Measurements from ENCODE around the gene FKBP9.

The FKBP9 gene

GRCh38 chr7:32947420-32947983 is 9.7 kb upstream of the FKBP9 start:
- Histone ChIP-seq H3K4me3 (ENCODE audit: low read length) (no peak overlapping the region), H3K27ac (ENCODE audit: low read depth, low read length) (no peak overlapping the region), H3F3A (ENCODE audit: control insufficient read depth, insufficient read depth) (no peaks in the 10 kb centered on the region), H3K79me2 (ENCODE audit: control insufficient read depth, low read length) (no peaks in the 10 kb centered on the region), H4K20me1 (ENCODE audit: control insufficient read depth, insufficient read depth, low read depth, low read length) (no peaks in the 10 kb centered on the region), H3K4me2 (ENCODE audit: low read length) (no peak overlapping the region), H3K4me1 (ENCODE audit: control insufficient read depth, low read length) (peaks cover 7% of the 10 kb centered on the region), H3K36me3 (ENCODE audit: control insufficient read depth, low read length) (no peaks in the 10 kb centered on the region), H3K27me3 (ENCODE audit: control insufficient read depth, low read length) (peaks cover 13% of the 10 kb centered on the region), H3K9me2 (replicated peaks; ENCODE audit: control insufficient read depth, low read length) (no peaks in the 10 kb centered on the region), H3K9me3 (ENCODE audit: control insufficient read depth, insufficient read depth, low read length) (peaks cover 26% of the 10 kb centered on the region)
- TF ChIP-seq CTCF (IDR thresholded peaks at IDR 0.05; ENCODE audit: low read depth, low read length, poor library complexity, severe bottlenecking) (no peak), EZH2phosphoT487 (IDR thresholded peaks at IDR 0.05; ENCODE audit: borderline replicate concordance, low read length) (no peak)

GRCh38 chr7:32948202-32948601 is 9.0 kb upstream of the FKBP9 start:
- Histone ChIP-seq H3K4me2 (ENCODE audit: low read length) (no peak overlapping the region), H3K27ac (ENCODE audit: low read depth, low read length) (no peak overlapping the region), H3K27me3 (ENCODE audit: control insufficient read depth, low read length) (peaks cover 6% of the 10 kb centered on the region), H3K4me1 (ENCODE audit: control insufficient read depth, low read length) (peaks cover 1% of the 10 kb centered on the region; the same call in 1 of the 2 replicates), H3K79me2 (ENCODE audit: control insufficient read depth, low read length) (no peaks in the 10 kb centered on the region), H3K9me2 (replicated peaks; ENCODE audit: control insufficient read depth, low read length) (no peaks in the 10 kb centered on the region), H3K36me3 (ENCODE audit: control insufficient read depth, low read length) (no peaks in the 10 kb centered on the region), H4K20me1 (ENCODE audit: control insufficient read depth, insufficient read depth, low read depth, low read length) (no peaks in the 10 kb centered on the region), H3F3A (ENCODE audit: control insufficient read depth, insufficient read depth) (no peaks in the 10 kb centered on the region), H3K9me3 (ENCODE audit: control insufficient read depth, insufficient read depth, low read length) (peaks cover 26% of the 10 kb centered on the region), H3K4me3 (ENCODE audit: low read length) (no peak overlapping the region)
- no peak for TF ChIP-seq CTCF (IDR thresholded peaks at IDR 0.05; ENCODE audit: low read depth, low read length, poor library complexity, severe bottlenecking)
- no peak for TF ChIP-seq EZH2phosphoT487 (IDR thresholded peaks at IDR 0.05; ENCODE audit: borderline replicate concordance, low read length)

GRCh38 chr7:32952876-32953275 is 4.4 kb upstream of the FKBP9 start:
- Histone ChIP-seq H3K4me3 (ENCODE audit: low read length) (no peak overlapping the region), H3K36me3 (ENCODE audit: control insufficient read depth, low read length) (no peaks in the 10 kb centered on the region), H3K4me2 (ENCODE audit: low read length) (no peak overlapping the region), H3K79me2 (ENCODE audit: control insufficient read depth, low read length) (no peaks in the 10 kb centered on the region), H3F3A (ENCODE audit: control insufficient read depth, insufficient read depth) (no peaks in the 10 kb centered on the region), H3K9me3 (ENCODE audit: control insufficient read depth, insufficient read depth, low read length) (peaks cover 16% of the 10 kb centered on the region), H4K20me1 (ENCODE audit: control insufficient read depth, insufficient read depth, low read depth, low read length) (no peaks in the 10 kb centered on the region), H3K27me3 (ENCODE audit: control insufficient read depth, low read length) (no peaks in the 10 kb centered on the region; the same call in 1 of the 2 replicates), H3K27ac (ENCODE audit: low read depth, low read length) (no peak overlapping the region), H3K4me1 (ENCODE audit: control insufficient read depth, low read length) (no peaks in the 10 kb centered on the region), H3K9me2 (replicated peaks; ENCODE audit: control insufficient read depth, low read length) (no peaks in the 10 kb centered on the region)
- TF ChIP-seq CTCF (IDR thresholded peaks at IDR 0.05; ENCODE audit: low read depth, low read length, poor library complexity, severe bottlenecking) (no peak), EZH2phosphoT487 (IDR thresholded peaks at IDR 0.05; ENCODE audit: borderline replicate concordance, low read length) (no peak)

Measured in DOHH2 (cell line).